Spleen (tissue), 7 donors: Measurements from ENCODE around the gene GTF3C5.
"Not testable (repeated sequence)": the region's sequence is repeated elsewhere in the genome, so short reads cannot be mapped to it uniquely, and the experiment has no call there.

ENCODE experiments used
- POLR2A ChIP-seq, 3 donors: fragments of 450-650 bp; IDR thresholded peaks; one replicate each; pipeline ENCODE4 v1.5.1; 2017; ENCODE audit warnings: antibody characterized with exemption in 3 of 3, mild to moderate bottlenecking in 1 of 3
- POLR2AphosphoS5 ChIP-seq, 3 donors: sonication (generic); formaldehyde crosslinking; IDR thresholded peaks; one replicate each; pipeline ENCODE4 v1.5.1; 2017; ENCODE audit warnings: antibody characterized with exemption in 3 of 3
- TF ChIP-seq, protein P1 (sequence below), 11 experiments: fragments of 200-600 bp in 7 of 11; fragments of 450-650 bp in 4 of 11; sonication (generic) in 4 of 11; IDR thresholded peaks in 8 of 11; conservative IDR thresholded peaks in 3 of 11; 1 replicate in 7 of 11; 2 replicates in 4 of 11; pipeline versions ENCODE4 v1.4.0 to v1.8.0; 2016 to 2021; ENCODE audit warnings: antibody characterized with exemption in 11 of 11, inconsistent platforms in 4 of 11, mild to moderate bottlenecking in 1 of 11
- donor health status: DM: no; HTN: no; CAD: no; lungs with moderate emphysema.
- donor health status: DM: no; HTN: no; CAD: no.
- donor health status: DM: no; HTN: no; CAD: no.

DNA sequence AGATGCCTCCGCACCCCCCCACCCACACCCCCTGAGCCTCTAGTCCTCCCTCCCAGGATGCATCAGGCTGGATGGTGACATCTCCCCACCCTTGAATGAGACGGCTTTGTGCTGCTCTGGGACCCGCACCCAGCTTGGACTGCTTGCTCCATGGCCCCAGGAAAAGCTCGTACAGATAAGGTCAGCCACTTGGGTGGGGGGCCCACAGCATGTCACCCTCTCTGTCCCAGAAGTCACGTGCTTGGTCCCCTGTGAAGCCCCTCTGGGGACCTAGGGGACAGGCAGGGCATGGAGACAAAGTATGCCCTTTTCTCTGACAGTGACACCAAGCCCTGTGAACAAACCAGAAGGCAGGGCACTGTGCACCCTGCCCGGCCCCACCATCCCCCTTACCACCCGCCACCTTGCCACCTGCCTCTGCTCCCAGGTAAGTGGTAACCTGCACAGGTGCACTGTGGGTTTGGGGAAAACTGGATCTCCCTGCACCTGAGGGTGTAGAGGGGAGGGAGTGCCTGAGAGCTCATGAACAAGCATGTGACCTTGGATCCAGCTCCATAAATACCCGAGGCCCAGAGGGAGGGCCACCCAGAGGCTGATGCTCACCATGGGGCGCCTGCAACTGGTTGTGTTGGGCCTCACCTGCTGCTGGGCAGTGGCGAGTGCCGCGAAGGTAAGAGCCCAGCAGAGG lies 51.3 kb downstream of the GTF3C5 start:
- not testable (repeated sequence) for TF ChIP-seq POLR2A, POLR2AphosphoS5 (IDR thresholded peaks at IDR 0.05)
- TF ChIP-seq, protein P1, sequence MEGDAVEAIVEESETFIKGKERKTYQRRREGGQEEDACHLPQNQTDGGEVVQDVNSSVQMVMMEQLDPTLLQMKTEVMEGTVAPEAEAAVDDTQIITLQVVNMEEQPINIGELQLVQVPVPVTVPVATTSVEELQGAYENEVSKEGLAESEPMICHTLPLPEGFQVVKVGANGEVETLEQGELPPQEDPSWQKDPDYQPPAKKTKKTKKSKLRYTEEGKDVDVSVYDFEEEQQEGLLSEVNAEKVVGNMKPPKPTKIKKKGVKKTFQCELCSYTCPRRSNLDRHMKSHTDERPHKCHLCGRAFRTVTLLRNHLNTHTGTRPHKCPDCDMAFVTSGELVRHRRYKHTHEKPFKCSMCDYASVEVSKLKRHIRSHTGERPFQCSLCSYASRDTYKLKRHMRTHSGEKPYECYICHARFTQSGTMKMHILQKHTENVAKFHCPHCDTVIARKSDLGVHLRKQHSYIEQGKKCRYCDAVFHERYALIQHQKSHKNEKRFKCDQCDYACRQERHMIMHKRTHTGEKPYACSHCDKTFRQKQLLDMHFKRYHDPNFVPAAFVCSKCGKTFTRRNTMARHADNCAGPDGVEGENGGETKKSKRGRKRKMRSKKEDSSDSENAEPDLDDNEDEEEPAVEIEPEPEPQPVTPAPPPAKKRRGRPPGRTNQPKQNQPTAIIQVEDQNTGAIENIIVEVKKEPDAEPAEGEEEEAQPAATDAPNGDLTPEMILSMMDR (IDR thresholded peaks at IDR 0.05 in 8 of 11, conservative IDR thresholded peaks at IDR 0.05 in 3 of 11) = not testable (repeated sequence)
